A549 (cell line): ENCODE measurements around the gene SBNO2. TPM values are rescaled to one million over a fixed set of nuclear protein-coding genes. Genes with fewer than 3 reads are reported as not detected.

Source experiments
- ATAC-seq, 2 experiments: fragments of 200-7000 bp in 1 of 2; fragments of >200 bp in 1 of 2; cut with Nextera tagmentation in 1 of 2; cut with Tn5 transposase in 1 of 2; 3 replicates each; pipeline versions ENCODE4 v1.8.0 to v1.9.1; 2018 to 2020; ENCODE audit warnings: mild to moderate bottlenecking in 1 of 2, moderate library complexity in 1 of 2
- CTCF ChIA-PET: fragments of 300-600 bp; sonication (Branson Sonifier 250); formaldehyde crosslinking; extraction: SDS; loops from one replicate; lab custom pipeline; 2021; ENCODE audit warnings: antibody characterized with exemption, inconsistent platforms; lab: Yijun Ruan, JAX
- POLR2A ChIA-PET: fragments of 350-600 bp; formaldehyde crosslinking; extraction: SDS; loops from one replicate; lab custom pipeline; 2021; ENCODE audit warnings: antibody characterized with exemption, inconsistent platforms; lab: Yijun Ruan, JAX
- DNase-seq, 2 experiments: peaks; one replicate each; pipeline versions ENCODE4 v3.0.0 to v3.0.0-alpha.2; 2011 to 2016; ENCODE audit warnings: low read depth in 1 of 2, low spot score in 1 of 2
- FAIRE-seq: peaks from 2 replicates; lab custom pipeline; 2011; peaks lifted over from hg19 to GRCh38; lab: Jason Lieb, UNC
- H3K27ac ChIP-seq, 2 experiments: fragments of >200 bp; sonication (Bioruptor Twin); formaldehyde crosslinking; 3 replicates each; pipeline ENCODE4 v1.5.1; 2016 to 2017
- H3K4me1 ChIP-seq: fragments of >200 bp; sonication (Bioruptor Twin); formaldehyde crosslinking; 3 replicates; pipeline ENCODE4 v1.6.1; 2016
- H3K4me2 ChIP-seq: fragments of >200 bp; sonication (Bioruptor Twin); formaldehyde crosslinking; 3 replicates; pipeline ENCODE4 v1.6.1; 2016
- H3K4me3 ChIP-seq: fragments of >200 bp; sonication (Bioruptor Twin); formaldehyde crosslinking; 3 replicates; pipeline ENCODE4 v1.5.1; 2016
- H3K9me3 ChIP-seq: fragments of >200 bp; sonication (Bioruptor Twin); formaldehyde crosslinking; 3 replicates; pipeline ENCODE4 v1.6.1; 2016
- CBX2 ChIP-seq: fragments of 200-600 bp; sonication (generic); IDR thresholded peaks from 2 replicates; pipeline ENCODE4 v1.6.1; 2016; ENCODE audit warnings: low read depth, mild to moderate bottlenecking, borderline replicate concordance
- CHD4 ChIP-seq: fragments of 200-600 bp; sonication (generic); IDR thresholded peaks from 2 replicates; pipeline ENCODE4 v1.6.1; 2016; ENCODE audit warnings: antibody characterized with exemption, mild to moderate bottlenecking, borderline replicate concordance
- E2F6 ChIP-seq: IDR thresholded peaks from 2 replicates; pipeline ENCODE4 v1.6.1; 2012; ENCODE audit warnings: low read depth, borderline replicate concordance
- ELK1 ChIP-seq: fragments of 150-350 bp; IDR thresholded peaks from 2 replicates; pipeline ENCODE4 v1.6.1; 2014; ENCODE audit warnings: low read depth, mild to moderate bottlenecking, low read length
- ESRRA ChIP-seq: fragments of 150-350 bp; IDR thresholded peaks from 2 replicates; pipeline ENCODE4 v1.6.1; 2014; ENCODE audit warnings: mild to moderate bottlenecking, low read length, borderline replicate concordance
- HMGXB4 ChIP-seq: fragments of 250-450 bp; sonication (Bioruptor Pico); IDR thresholded peaks from 2 replicates; pipeline ENCODE4 v1.5.0; 2021; ENCODE audit warnings: mild to moderate bottlenecking, moderate library complexity, borderline replicate concordance
- HOXA7 ChIP-seq: fragments of 250-450 bp; sonication (Bioruptor Pico); IDR thresholded peaks from 2 replicates; pipeline ENCODE4 v1.5.0; 2020; ENCODE audit warnings: mild to moderate bottlenecking, moderate library complexity
- HOXB13 ChIP-seq: fragments of 250-450 bp; sonication (Bioruptor Pico); IDR thresholded peaks from 2 replicates; pipeline ENCODE4 v1.5.0; 2020; ENCODE audit warnings: low read depth, mild to moderate bottlenecking, moderate library complexity
- HOXB5 ChIP-seq: fragments of 250-450 bp; sonication (Bioruptor Pico); IDR thresholded peaks from 2 replicates; pipeline ENCODE4 v1.5.0; 2020; ENCODE audit warnings: mild to moderate bottlenecking, moderate library complexity
- KDM5A ChIP-seq: fragments of 200-600 bp; sonication (generic); IDR thresholded peaks from 2 replicates; pipeline ENCODE4 v1.6.1; 2016; ENCODE audit warnings: antibody characterized with exemption, mild to moderate bottlenecking
- NR3C1 ChIP-seq: fragments of >200 bp; sonication (Bioruptor Twin); formaldehyde crosslinking; IDR thresholded peaks from 3 replicates; pipeline ENCODE4 v1.6.1; 2017
- PHF8 ChIP-seq: fragments of 200-600 bp; sonication (generic); IDR thresholded peaks from 2 replicates; pipeline ENCODE4 v1.6.1; 2016; ENCODE audit warnings: low read depth, mild to moderate bottlenecking, antibody characterized with exemption, moderate library complexity, borderline replicate concordance
- POLR2AphosphoS2 ChIP-seq: conservative IDR thresholded peaks from 2 replicates; pipeline ENCODE4 v1.6.1; 2012; ENCODE audit warnings: low read length, improper control_type of control experiment, inconsistent platforms
- RARB ChIP-seq: fragments of 250-450 bp; sonication (Bioruptor Pico); IDR thresholded peaks from 2 replicates; pipeline ENCODE4 v1.8.0; 2021; ENCODE audit warnings: mild to moderate bottlenecking, moderate library complexity
- RFX5 ChIP-seq: fragments of 450-650 bp; IDR thresholded peaks from 2 replicates; pipeline ENCODE4 v1.7.1; 2014; ENCODE audit warnings: antibody characterized with exemption, mild to moderate bottlenecking, moderate library complexity
- RNF2 ChIP-seq: fragments of 200-600 bp; sonication (generic); IDR thresholded peaks from 2 replicates; pipeline ENCODE4 v1.6.1; 2016; ENCODE audit warnings: low read depth, mild to moderate bottlenecking, antibody characterized with exemption, moderate library complexity, borderline replicate concordance
- TP53 ChIP-seq: fragments of 250-450 bp; sonication (Bioruptor Pico); IDR thresholded peaks from 2 replicates; pipeline ENCODE4 v1.5.0; 2021; ENCODE audit warnings: mild to moderate bottlenecking, moderate library complexity
- ZSCAN20 ChIP-seq: fragments of 250-450 bp; sonication (Bioruptor Pico); IDR thresholded peaks from 2 replicates; pipeline ENCODE4 v1.8.0; 2022; ENCODE audit warnings: mild to moderate bottlenecking, moderate library complexity
- WGBS: methylation state at CpG from one replicate; pipeline ENCODE4 v1.1.6; 2017; ENCODE audit errors: missing lambda C conversion rate; 5-methylcytosine and 5-hydroxymethylcytosine counted together
- polyA plus RNA-seq, 4 experiments: library from polyadenylated mRNA; depleted of rRNA in 3 of 4; stranded (reverse); fragments of >200 nt; fragmentation: RNase III in 1 of 4; extraction: RNeasy Plus Mini Kit Qiagen cat#74134 plus additional on column Dnase treatment in 1 of 4; gene quantifications; 2 replicates in 3 of 4; 3 replicates in 1 of 4; pipeline ENCODE4 v1.2.3, GENCODE V29; 2011 to 2017

SBNO2 gene
- polyA plus RNA-seq, 2 of the 4 experiments (the other 2 are of a cell fraction), result 6.8 to 27.0 TPM

- ChIA-PET POLR2A (no interaction called here), CTCF (interaction anchor here (1.3 to 4.5 kb wide), 3 partner anchors 9 to 69 kb away, joined by 5 to 29 read pairs (median 11); no protein-coding TSS in a partner anchor)
- DNase-seq, result no peak
- peaks cover 9% of the 10 kb centered on the region; the same call in 2 of the 3 replicates for H3K4me1 ChIP-seq
- peak overlapping the region in 1 of 2 experiments; percentile 56; a peak in 3 of 6 replicates for H3K27ac ChIP-seq
- no peak overlapping the region for H3K4me3 ChIP-seq
- peak; percentile 11 to 22; a peak in 4 of 6 replicates for ATAC-seq
- 100% methylated on average over 1 of the region's 23 CpGs for WGBS
- TF ChIP-seq HOXB5 (no peak), ZSCAN20 (CRISPR knock-in tag) (no peak), CBX2 (no peak), NR3C1 (no peak), HOXA7 (CRISPR knock-in tag) (no peak), POLR2AphosphoS2 (no peak), ELK1 (no peak), RFX5 (no peak), TP53 (CRISPR knock-in tag) (no peak), CHD4 (no peak), KDM5A (no peak), ESRRA (no peak)
- FAIRE-seq, result no peak
- no peak overlapping the region for H3K4me2 ChIP-seq
- H3K9me3 ChIP-seq, result no peaks in the 10 kb centered on the region
These were observed 50.0 kb downstream of the SBNO2 start for GRCh38 chr19:1123885-1124677.

- H3K4me2 ChIP-seq, result no peak overlapping the region
- POLR2A ChIA-PET, result interaction anchor here (1.0 kb wide), 1 partner anchor 32 kb away, joined by 3 read pairs; no protein-coding TSS in a partner anchor
- FAIRE-seq (no peak), DNase-seq (no peak), ATAC-seq (peak; percentile 3 to 9; a peak in 3 of 6 replicates)
- H3K9me3 ChIP-seq, result no peaks in the 10 kb centered on the region
- no peak overlapping the region for H3K4me3 ChIP-seq
- 94% methylated on average over 13 of the region's 20 CpGs for WGBS
- no peak for TF ChIP-seq RARB (CRISPR knock-in tag)
- no peak for TF ChIP-seq PHF8
- TF ChIP-seq HMGXB4 (CRISPR knock-in tag), result no peak
- TF ChIP-seq E2F6, result no peak
- no peak for TF ChIP-seq RNF2
- no peak for TF ChIP-seq HOXB13
- H3K27ac ChIP-seq, result peak overlapping the region in 1 of 2 experiments; percentile 56; a peak in 2 of 6 replicates
- peaks cover 9% of the 10 kb centered on the region; the same call in 2 of the 3 replicates for H3K4me1 ChIP-seq
- CTCF ChIA-PET, result interaction anchor here (0.7 to 4.5 kb wide), 4 partner anchors 8 to 70 kb away, joined by 3 to 29 read pairs (median 8); no protein-coding TSS in a partner anchor
These were observed 50.7 kb downstream of the SBNO2 start for GRCh38 chr19:1123381-1123780.
